ENCODE measurements around the gene C20orf144.

DNA sequence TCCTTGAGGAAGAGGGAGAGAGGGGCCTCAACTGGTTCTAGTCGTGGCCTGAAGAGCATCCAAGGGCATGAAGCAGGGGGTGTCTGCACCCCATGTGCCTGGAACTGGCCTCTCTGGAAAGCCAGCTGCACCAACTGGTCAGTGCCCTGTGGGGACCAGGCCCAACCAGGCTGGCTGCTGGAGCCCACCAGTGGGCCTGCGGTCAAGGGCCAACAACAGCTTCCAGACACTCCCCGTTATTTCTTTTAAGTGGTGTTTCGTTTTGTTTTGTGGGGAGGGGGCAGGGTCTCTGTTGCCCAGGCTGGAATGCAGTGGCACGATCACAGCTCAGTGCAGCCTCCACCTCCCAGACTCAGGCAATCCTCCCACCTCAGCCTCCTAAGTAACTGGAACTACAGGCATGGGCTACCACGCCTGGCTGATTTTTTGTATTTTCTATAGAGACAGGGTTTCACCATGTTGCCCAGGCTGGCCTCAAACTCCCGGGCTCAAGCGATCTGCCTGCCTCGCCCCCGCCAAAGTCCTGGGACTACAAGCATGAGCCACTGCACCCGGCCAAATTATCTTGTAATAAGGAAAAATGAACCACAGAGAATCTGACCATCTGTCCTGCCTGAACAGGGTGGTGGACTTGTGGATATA, 11.9 kb upstream of the C20orf144 start:
- TF ChIP-seq, protein P1, sequence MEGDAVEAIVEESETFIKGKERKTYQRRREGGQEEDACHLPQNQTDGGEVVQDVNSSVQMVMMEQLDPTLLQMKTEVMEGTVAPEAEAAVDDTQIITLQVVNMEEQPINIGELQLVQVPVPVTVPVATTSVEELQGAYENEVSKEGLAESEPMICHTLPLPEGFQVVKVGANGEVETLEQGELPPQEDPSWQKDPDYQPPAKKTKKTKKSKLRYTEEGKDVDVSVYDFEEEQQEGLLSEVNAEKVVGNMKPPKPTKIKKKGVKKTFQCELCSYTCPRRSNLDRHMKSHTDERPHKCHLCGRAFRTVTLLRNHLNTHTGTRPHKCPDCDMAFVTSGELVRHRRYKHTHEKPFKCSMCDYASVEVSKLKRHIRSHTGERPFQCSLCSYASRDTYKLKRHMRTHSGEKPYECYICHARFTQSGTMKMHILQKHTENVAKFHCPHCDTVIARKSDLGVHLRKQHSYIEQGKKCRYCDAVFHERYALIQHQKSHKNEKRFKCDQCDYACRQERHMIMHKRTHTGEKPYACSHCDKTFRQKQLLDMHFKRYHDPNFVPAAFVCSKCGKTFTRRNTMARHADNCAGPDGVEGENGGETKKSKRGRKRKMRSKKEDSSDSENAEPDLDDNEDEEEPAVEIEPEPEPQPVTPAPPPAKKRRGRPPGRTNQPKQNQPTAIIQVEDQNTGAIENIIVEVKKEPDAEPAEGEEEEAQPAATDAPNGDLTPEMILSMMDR (IDR thresholded peaks at IDR 0.05) = no peak
- TF ChIP-seq POLR2A (IDR thresholded peaks at IDR 0.05) = no peak
- TF ChIP-seq EP300 (IDR thresholded peaks at IDR 0.05) = no peak
